Retinal pigment epithelial cell (primary cell): Measurements from ENCODE around the gene THAP12.
"Not testable (repeated sequence)": the region's sequence is repeated elsewhere in the genome, so short reads cannot be mapped to it uniquely, and the experiment has no call there.

ENCODE experiments used
- DNase-seq: peaks from one replicate; pipeline ENCODE4 v3.0.0-alpha.2; 2010; ENCODE audit warnings: low read depth
- H3K4me3 ChIP-seq: 2 replicates; pipeline ENCODE4 v1.5.1; 2011; ENCODE audit warnings: mild to moderate bottlenecking, low read length, control low read depth, moderate library complexity
- TF ChIP-seq, protein P1 (sequence below): conservative IDR thresholded peaks from 2 replicates; pipeline ENCODE4 v1.5.1; 2011; ENCODE audit warnings: low read depth, low read length, control low read depth, inconsistent platforms

The THAP12 gene

DNA sequence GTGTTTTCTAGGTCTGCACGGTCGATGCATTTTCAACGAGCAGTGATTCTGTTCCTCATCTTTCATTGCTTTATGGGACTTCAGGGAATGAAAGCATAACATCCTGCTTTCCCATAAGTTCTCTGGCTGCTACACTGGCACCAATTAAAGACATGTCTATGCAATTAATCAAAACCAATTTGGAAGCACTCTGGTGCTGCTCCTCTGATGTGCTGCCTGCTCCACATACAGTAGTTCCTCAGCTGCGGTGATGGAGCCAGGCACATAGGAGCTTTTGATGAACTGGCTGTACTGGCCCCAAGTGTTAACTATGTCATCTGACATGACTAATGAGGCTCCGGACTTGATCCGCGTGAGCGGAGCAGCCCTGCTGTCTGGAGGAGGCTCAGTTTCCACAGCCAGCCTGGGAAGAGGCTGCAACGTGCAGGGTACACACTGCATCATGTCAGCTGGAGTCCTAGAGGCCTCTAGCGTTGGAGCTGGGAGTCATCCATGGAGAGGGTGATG lies 30.0 kb upstream of the THAP12 start:
- H3K4me3 ChIP-seq = no peak overlapping the region
- DNase-seq = no peak
- TF ChIP-seq, protein P1, sequence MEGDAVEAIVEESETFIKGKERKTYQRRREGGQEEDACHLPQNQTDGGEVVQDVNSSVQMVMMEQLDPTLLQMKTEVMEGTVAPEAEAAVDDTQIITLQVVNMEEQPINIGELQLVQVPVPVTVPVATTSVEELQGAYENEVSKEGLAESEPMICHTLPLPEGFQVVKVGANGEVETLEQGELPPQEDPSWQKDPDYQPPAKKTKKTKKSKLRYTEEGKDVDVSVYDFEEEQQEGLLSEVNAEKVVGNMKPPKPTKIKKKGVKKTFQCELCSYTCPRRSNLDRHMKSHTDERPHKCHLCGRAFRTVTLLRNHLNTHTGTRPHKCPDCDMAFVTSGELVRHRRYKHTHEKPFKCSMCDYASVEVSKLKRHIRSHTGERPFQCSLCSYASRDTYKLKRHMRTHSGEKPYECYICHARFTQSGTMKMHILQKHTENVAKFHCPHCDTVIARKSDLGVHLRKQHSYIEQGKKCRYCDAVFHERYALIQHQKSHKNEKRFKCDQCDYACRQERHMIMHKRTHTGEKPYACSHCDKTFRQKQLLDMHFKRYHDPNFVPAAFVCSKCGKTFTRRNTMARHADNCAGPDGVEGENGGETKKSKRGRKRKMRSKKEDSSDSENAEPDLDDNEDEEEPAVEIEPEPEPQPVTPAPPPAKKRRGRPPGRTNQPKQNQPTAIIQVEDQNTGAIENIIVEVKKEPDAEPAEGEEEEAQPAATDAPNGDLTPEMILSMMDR = no peak

DNA sequence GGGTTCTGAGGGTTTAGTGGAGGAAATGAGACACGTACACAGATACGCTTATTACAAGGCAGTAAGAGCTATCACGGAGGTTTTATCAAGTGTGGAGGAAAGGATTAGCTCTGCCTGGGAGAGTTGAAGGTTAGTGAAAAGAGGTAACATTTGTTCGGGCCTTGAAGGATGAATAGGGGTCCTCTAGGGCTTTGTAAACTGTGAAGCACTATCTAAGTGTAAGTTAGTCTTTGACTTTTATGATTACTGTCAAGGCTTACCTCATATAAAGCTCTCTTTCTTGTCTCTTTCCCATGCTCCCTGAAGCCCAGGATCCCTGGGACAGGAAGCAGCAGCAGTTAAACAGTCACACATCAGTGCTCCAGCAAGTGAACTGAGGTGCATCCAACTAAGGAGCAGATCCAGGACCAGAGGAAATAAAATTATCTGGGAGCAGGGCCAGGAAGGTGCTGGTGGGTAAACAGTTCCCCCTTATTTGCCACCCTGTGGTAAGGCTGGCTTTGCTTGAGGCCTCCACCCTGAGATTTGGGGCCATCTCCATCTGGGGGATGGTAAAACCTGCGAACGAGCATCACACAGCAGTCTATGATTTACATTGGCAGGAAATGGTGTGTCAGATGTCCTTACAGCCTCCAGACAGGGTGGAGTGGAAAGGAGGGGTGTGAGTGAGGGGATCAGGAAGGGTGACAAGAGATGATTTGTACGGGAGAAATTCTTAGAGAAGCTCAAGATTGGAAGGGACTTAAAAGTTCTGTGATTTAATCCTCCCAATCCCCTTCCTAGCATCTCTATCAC lies 27.4 kb upstream of the THAP12 start:
- TF ChIP-seq, protein P1 = no peak
- DNase-seq = no peak
- no peak overlapping the region for H3K4me3 ChIP-seq

DNA sequence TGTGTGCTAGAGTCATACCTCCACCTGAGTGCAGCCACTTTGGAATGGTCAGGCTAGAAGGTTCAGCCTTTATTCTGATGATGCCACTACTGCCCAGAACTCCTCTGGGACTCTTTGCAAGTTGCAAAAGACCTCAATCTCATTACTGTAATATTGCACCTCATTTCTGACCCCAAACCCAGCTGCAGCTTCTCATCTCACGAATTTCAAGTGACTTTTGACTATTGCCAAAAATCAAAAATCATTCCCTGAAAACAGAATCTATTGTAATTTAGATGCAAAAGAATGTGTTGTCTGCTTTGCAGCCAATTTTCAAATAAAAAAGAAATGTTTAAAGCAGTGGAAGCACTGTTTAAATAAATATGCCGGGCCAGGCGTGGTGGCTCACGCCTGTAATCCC lies 25.4 kb upstream of the THAP12 start:
- DNase-seq = no peak
- H3K4me3 ChIP-seq = no peak overlapping the region
- TF ChIP-seq, protein P1 = no peak

DNA sequence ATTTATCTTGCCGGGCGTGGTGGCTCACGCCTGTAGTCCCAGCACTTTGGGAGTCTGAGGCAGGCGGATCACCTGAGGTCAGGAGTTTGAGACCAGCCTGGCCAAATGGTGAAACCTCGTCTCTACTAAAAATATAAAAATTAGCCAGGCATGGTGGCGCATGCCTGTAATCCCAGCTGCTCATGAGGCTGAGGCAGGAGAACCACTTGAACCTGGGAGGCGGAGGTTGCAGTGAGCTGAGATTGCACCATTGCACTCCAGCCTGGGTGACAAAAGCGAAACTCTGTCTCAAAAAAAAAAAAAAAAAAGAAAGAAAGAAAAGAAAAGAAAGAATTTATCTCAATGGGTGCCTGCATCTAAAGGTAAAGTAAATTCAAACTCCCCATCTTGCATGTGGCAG lies 20.6 kb upstream of the THAP12 start:
- not testable (repeated sequence) for H3K4me3 ChIP-seq, DNase-seq

DNA sequence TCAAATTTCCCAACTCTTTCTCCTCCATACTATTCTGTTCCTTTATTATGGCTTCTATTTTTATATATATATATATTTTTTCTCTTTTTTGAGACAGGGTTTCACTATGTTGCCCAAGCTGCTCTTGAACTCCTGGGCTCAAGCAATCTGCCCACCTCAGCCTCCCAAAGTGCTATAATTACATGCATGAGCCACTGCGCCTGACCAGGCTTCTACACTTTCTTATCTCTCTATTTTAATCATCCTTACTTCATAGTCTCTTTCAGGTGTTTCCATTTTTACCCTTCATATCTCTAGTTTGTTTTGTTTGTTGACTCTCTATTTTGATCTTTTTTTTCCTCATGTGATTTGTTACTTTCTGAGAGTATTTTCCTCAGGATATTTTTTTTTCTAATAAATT lies 20.0 kb upstream of the THAP12 start:
- no peak overlapping the region for H3K4me3 ChIP-seq
- TF ChIP-seq, protein P1 = no peak
- DNase-seq = no peak

DNA sequence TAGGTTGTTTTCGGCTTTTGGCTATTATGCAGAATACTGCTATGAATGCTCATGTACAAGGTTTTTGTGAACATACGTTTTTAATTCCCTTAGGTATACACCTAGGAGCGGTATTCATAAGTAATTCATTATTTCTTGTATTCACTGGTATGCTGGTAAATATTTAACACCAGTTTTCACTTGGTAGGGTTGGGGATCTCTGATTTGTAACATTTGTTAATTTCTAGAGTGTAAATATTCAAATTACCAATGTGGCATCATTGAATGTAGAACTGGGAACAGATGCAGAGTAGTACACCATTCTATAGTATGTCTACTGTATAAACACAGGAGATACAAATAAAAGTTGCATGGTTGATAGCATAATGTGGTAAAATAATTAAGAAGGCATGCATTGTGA lies 16.5 kb upstream of the THAP12 start:
- no peak overlapping the region for H3K4me3 ChIP-seq
- no peak for DNase-seq
- TF ChIP-seq, protein P1 = no peak

DNA sequence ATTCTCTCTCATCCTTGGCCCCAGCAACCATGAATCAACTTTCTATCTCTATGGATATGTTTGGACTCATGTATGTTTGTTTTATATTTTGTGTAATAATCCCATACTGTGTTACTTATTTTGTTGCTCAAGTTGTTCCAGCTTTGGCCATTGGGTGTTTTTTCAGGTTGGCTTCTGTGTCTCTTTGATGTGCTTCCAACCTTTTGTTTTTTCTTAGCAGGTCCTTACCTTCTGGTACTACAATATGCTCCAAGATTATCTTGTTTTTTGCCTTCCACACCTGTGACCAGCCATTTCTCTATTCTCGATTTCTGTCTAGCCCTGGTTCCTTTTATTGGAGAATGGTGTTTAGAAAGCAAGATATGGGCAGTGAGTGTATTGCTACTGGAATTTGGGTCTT lies 14.4 kb upstream of the THAP12 start:
- H3K4me3 ChIP-seq = no peak overlapping the region
- DNase-seq = no peak
- TF ChIP-seq, protein P1 = no peak
